Kasumi-1 (cell line): Measurements from ENCODE around the gene RIMBP2.

Experiments
- DNase-seq, 2 experiments: peaks; one replicate each; lab custom pipeline; 2025; lab: John Stamatoyannopoulos, UW

The RIMBP2 gene

DNA sequence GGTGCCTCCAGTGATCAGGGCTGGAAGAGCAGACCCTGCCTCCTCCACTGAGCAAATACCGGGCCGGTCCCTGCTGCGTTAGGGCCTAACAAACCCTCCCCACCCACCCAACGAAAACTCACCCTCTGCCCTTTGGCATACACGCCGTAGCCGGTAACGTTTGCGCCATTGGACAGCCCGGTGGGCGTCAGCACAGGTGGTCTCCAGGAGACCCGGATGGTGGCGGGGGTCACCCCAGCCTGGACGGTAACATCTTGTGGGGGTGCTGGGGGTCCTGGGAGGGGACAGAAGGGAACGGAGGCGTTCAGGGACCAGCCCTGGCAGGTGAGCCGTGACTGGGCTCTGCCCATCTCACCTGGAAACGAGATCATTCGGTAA lies 277.9 kb downstream of the RIMBP2 start:
- DNase-seq: no peak

DNA sequence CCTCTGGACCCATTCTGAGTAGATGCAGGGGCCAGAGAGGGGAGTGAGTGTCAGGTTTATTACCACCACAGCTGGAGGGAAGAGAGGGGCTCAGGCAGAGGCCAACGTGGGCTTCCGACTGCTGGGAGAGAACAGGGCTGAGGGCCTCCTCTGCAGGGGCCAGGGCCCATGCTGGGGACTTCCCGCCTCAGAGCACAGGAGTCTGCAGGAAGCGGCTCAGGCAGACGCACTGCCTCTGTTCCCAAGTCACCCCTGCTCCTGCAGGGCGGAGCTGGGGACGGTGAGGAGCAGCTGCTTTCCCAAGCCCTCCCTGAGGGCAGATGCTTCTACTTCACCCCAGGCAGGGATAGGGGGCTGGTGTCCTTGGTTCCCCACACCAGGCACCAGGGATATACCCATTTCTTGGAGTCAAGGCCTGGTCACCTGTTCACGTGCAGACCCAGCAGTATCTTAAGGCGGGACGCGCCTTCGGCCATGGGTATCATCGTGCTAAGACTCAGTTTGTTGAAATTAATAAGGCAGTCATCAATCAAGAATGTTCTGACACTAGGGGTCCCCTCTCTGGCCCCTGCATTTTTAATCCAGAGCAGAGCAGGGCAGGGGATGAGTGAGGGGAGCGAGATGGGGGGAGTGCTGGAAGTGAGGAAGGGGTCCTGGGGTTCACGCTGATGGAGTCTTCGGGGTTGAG lies 278.4 kb downstream of the RIMBP2 start:
- no peak for DNase-seq

DNA sequence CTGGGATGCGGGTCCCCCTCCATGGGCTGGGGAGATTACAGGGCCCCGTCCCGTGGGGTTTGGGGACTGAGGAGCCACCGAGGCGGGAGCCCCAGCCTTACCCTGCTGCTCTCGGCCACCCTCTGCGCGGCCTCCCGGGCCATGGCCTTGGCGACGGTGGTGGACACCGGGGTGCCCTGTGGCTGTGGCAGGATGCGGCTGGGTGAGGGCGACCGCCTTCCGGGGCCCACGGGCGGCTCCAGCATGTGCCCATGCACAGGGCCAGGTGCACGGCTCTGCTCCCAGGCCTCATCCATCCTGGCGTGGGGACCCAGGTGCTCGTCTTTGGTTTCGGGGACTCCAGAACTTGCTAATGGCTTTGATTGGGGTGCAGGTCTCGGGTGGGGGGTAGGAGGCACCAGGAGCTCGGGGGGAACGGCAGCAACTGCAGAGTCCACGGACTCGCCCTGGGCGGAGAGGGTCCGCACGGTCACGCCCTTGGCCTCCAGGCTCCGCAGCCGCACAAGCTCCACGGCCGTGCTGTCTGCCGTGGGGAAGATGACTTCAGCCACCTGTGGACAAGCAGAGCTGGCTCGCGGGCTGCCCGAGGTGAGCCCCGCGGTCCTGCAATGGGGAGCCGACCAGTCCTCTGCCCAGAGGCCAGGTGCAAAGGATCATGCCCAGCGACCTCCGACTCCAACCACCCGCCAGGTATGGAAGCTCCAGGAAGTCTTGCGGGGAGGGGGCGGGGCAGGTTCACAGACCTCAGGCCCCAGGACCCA lies 279.2 kb downstream of the RIMBP2 start:
- DNase-seq: no peak

DNA sequence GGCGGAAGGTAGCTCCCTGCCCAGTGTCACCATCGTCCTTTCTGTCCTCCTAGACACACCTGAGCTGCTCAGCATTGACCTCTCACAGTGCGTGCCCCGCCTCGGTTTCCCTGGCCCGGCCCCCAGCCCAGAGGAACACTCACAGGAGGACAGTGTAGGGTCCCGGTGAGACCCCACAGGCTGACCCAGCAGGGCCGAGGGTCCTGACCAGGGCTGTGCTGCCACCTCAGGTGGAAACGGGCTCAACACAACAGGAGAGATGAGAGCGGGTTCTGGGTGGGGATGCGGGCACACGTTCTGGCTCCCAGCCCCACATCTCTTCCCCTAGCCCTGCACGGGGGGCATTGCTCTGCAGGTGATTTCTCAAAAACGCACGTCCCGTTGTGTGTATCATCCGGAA lies 280.3 kb downstream of the RIMBP2 start:
- no peak for DNase-seq

DNA sequence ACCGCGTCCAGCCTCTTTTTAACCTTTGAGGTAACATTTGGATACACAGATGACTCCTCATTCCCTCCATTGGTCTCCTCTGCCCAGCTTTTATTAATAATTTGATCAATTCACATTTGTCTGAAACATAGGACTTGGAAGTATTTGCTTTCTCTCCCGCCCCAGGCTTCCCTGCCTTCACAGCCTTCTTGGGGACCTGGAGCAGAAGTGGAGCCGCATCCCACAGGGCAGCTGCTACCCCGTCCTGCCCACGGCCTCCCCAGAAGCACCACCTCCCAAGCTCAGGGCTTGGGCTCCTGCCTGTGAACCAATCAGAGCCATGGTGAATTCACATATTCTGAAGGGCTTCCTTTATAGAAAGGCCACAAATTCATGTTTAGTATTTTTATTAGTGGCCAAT lies 280.8 kb downstream of the RIMBP2 start:
- DNase-seq: no peak

DNA sequence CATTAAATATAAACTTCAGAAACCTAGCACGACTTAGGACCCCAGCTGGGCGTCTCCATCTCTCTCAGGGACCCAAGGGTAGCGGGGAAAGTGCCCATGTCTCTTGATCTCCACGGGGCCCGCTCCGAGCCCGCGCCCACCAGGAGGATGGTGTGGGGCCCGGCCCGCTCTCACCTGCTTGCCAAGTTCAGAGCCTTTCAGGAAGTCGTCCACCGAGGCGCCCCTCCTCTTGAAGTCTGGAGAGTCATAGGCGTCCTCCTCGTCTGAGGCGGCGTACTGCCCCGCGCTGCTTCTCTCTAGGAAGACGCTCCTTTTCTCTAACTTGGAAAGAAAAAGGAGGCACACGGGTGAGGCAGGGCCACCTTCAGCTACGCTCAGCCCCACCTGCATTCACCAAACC lies 281.5 kb downstream of the RIMBP2 start:
- DNase-seq: no peak

DNA sequence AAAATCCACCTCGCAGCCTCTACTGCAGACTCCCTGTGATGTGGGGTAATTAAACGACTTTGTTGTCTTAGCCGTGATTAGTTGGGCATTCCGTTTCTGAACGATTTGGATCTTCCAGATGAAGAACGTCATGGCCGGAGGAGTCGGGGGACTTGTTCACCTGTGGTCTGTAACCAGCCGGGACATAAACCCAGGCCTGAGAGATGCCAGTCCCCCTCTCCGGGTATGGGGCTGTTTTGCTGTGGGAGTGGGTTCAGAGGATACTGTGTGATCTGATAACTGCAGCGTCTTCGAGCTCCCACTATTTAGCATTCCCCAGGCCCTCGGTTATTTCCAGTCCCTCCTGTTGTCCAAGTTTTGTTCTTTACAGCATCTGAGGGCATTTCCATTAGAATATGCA lies 282.3 kb downstream of the RIMBP2 start:
- DNase-seq: no peak

DNA sequence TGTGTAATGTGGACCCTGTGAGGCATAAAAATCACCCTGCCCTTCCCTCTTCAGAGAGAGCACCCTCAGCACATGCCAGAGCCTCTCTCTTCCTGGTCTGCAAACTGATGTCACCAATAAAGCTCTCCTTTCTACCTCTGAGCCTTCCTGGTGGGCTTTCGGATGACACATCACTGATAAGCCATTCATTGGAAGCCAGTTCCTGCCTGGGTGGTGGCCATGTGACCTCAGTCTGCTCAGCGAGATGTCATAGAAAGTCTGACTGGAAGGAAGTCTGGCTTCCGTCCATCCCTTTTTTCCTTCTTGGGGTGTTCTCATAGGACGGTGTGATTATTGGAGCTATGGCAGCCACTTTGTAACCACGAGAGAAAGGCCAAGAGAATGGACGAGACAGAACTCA lies 282.7 kb downstream of the RIMBP2 start:
- no peak for DNase-seq

DNA sequence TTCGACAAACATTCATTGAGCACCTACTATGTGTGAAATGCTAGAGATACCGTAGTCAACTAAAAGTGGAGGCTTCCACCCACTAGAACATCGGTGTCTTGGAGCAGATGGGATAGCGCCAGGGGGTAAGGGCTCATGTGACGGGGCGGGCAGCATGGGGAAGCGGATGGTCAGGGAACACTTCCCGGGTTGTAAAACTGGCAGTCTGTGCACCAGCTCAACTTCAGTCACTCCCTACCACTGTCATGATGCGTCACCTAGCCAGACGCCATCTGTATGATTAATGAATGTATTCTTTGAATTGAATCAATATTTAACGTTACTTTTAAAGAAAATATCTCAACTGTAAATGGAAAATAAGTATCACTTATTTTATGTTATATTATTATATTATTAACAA lies 284.9 kb downstream of the RIMBP2 start:
- DNase-seq: no peak

DNA sequence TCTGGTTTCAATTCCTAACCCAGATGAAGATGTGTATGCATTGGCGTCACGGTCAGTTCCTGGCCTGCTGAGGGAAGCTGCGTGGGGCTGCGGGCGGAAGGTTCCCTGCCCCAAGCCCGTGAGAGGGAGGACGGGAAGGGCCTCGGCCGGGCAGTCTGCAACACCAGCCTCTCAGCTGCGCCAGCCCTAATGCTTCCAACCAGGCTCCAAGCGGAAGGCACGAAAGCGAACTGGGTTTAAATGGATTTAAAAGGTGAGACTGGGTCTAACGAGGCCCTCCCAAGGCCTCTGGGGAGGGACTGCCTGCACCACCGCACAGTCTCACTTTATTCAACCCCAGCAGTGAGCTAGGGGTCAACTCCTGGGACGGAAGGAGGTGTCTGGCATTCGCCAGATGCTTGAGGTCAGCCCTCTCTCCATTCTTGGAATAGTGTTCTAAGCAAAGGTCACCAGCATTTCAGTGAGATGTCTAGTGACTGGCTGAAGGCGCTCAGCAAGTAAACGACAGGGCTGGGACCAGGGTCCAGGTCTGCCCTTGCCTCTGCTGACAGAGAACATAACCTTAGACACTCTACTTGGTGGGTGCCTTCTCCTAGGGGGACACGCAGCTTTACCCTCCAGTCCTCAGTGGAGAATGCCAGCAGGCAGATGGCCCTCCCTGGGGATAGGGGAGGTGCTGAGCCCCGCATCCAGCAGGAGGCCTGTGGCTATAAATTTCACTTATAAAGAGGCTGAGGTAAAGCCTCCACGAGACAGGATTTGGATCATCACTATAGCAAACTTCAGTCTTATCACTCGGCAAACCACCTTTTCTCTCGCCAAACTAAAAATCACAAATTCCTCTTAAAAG lies 286.2 kb downstream of the RIMBP2 start:
- no peak for DNase-seq

DNA sequence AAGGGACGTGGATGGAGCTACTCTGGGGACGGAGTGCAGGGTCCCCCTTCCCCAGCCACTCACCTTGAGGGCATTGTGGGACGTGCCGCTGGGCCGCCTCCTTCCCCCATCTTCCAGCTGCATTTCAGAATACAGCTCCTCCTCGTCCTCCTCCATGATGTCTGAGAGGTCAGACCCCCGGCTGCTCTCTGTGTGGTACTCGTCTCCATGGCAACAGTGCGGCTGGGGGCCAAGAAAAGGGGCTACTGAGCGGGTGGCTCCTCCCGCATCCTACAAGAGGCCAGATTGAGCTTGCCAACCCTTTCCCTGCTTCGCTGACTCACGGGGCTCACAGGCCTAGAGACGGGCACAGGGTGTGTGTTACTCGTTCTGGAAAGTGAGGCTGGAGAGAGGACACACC lies 288.0 kb downstream of the RIMBP2 start:
- no peak for DNase-seq

DNA sequence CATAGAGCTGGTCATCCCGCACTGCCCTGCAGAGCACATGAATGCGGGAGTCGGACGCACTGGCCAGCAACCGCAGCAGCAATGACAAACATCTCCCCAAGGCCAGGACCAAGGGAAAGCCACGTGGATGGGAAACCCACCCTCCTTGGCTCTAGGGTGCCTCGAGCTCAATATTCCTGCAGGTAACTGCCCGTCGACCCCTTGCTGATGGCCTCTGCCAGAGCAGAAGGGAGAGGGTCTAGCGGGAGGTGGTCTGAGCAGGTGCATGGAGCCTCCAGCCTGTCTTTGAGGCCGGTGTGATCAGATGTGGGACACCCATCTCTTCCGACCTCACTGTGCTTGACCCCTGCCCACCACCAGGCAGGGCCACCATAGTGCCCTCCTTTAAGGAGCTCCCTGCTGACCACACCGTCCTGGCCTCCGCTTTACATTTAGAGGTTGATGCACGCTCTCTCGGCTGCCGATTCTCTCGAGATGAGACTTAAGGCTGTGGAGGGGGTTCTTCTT lies 288.7 kb downstream of the RIMBP2 start:
- DNase-seq: no peak

DNA sequence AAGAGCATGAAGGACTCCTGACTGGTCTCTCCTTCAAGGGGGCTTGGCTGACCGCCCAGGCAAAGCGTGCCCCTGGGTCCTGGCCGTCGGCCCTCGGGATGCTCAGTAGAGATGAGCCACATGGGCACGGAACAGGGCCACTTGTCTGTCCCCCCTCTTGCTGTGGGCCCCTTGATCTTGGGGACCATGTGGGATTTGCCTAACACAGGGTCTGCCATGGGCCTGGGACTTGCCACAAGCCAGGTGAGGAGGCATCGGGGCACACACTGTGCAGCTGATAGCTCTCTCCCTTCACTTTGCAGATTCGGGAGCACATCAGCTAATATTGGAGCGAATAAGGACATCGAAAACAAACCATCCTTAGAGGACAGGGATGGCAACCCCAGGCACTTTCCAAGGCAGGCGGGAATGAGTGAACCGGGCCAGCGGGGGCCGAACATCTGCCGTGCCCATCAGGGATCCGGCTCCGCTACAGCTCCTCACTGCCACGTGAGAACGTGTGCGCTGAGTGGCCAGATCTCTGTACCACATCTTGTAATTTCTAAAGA lies 290.3 kb downstream of the RIMBP2 start:
- DNase-seq: no peak

DNA sequence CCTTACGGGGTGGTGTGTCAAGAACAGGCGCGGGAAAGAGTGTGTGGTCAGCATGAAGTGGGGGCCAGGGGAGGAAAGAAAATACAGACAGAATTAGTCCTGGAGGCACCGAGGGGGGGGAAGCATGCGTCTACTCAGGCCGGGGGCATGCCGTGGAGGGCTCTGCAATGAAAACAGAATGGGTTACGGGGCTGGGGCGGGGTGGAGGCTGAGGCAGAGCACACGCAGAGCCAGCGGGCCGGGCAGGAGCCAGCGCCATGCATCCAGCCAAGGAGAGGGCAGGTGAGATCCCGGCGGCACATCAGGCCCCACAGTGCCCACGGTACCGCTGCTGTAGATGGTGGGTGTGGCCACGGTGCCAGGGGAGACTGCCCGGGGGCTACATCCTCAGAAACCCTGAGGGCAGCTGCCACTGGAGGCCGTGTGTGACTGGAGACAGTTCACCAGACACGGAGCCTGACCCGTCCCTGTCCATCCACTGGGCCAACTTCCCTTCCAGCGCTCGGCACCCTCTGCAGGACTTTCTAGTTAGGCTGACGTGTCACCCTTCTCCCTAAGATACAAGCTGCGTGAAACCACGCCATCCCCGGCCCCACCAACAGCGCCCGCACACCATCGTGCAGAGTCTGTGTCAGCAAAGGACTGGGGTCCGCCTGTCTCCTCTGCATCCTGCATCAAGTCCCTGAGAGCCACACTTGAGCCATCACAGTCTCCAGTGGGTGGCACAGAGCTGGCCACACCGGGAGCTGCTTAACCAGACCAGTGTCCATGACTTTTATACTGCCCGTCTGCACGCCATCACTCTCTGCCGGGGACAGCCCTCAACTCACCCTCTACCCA lies 291.0 kb downstream of the RIMBP2 start:
- no peak for DNase-seq

DNA sequence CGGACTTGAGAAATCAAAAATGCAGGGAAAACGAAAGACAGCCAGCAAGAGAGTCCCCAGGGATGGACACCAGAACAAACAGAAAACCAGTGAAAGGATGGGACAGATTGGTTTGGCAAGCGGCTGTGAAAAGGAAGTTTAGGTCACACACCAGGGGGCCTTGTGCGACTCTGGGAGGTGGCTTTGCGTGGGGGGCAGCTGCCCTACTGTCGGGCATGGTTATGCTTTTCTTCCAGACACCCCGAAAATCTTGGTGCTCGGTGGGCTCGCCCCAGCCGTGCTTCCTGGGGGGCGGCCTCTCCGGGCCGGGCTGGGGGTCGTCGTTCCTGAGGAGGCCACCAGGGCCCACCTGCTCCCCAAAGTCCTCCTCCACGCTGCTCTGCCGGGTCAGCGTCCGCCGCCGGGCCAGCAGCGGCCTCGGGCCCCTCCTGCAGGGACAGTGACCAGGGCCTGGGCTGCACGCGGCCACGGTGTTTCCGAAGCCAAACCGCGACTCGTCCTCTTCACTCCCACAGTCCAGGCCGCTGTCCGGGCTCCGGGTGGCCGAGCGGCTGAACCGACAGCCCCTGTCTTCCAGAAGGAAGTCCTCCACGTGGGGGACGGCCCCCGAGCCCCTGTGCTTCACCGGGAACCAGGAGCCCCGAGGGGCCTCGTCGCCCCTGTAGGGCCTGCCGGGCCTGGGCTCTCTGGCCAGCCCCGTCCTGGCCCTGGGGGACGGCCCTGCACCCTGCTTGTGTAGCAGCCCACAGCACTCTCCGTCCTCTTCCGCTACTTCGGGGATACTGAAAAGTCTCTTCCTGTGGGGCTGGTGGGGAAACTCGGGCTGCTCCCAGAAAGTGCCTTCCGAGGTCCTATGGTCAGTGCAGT lies 291.9 kb downstream of the RIMBP2 start:
- DNase-seq: no peak

DNA sequence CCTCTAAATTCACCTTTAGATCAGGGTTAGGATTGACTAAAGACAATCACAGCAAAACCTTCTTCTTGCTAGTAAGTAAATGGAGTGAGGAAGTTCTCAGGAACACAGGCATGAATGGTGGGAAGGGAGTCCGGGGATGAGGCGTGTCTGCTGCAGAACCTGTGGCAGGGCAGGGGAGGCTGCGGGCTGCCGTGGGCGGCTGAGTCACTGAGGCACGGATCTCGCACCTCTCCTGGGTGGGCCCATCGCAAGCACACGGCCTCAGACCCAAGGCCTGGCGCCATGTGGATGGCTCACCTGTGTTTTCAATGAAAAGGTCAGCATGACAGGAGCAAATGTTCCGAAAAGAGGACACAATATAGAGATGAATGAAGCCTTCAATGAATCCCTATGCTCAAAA lies 293.0 kb downstream of the RIMBP2 start:
- no peak for DNase-seq

DNA sequence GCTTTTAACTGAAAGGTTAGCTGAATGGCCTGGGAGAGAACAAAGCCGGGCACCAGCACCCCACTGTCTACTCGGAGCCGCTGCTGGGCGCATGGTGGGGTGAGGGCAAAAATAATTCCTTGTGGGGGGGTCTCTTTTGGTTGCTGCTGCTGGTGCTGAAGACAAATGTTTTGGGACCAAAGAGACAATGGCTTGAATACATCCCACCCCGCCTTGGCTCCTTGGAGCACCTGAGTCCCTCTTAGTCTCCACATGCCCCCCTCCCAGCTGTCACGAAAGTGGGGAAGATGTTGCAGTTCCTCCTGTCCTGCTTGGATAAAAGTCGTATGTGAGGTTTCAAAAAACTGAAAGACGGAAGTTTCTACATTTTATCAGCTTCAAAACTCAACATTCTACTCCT lies 293.4 kb downstream of the RIMBP2 start:
- no peak for DNase-seq

DNA sequence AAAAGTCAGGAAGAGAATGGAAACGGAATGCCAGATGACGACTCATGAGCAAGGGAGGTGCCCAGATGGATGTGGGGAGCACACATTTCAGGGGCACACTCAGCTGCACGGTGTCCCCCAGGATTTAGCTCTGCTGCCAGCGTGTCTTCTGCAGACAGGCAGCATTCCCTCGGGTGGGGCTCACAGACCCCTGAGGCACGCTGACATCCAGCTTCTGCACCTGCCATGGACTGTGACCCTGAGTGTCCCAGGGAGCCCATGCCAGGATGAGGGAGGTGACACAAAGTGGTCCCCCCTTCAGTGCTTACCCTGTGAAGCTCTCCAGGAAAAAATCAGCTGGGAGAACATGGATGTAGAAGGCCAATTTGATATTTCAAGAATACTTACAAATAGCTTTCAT lies 294.2 kb downstream of the RIMBP2 start:
- no peak for DNase-seq

DNA sequence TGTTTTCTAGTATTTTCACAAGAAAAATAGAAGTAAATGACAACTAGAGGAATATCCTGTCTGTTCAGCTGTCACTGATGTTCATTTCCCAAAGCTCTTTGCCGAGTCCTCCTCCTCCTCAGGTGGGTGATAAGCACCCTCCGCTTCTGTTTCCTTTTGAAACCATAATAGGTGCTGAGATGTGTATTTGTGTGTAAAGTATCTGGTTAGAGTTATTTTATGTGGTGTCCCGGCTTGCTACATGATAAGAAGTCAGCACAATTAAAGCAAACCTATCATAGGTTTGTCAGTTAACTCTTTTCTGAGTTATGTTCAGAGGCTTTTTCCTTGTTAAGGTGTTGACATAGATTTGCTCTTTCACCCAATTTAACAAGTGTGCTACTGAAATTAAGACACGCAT lies 296.0 kb downstream of the RIMBP2 start:
- no peak for DNase-seq

DNA sequence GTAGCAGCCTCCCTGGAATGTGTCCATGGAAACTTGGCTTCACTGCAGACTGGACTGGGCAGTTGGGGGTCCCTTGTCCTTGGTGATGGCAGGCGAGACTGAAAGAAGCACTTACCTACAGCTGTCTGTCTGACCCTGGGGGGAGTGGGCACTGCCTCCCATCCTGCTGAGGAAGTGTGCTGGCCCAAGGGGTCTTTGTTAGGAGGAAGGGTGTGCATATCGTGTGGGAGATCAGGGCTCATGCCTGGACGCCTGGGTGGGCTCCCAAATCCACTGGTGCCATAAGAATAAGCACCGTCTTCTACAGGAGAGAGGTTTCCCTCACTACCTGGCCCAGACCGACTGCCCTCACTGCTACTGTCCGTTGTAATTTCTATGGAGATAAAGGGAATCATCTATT lies 297.0 kb downstream of the RIMBP2 start:
- no peak for DNase-seq

DNA sequence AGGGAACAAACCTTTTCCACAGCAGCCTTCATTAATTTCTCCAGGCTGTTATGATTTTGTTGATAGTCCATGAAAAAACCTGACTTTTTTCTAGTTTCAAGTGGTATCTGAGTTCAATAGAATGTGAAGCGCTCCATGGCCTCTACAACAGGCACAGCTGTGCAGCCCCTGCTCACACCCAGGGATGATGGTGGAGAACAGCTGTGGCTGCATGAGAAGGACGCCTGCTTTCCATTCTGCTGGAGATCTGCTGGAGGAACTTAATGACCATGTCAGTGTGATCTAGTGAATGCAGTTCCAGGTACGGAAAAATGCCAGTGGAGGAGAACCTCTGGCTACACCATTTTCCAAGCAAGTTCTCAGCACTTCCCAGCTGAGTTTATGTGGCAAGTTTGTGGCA lies 297.8 kb downstream of the RIMBP2 start:
- DNase-seq: no peak
